KG1 (cell line): ENCODE results near the gene CLVS2.

Experiments used
- DNase-seq: peaks from one replicate; lab custom pipeline; 2025; lab: John Stamatoyannopoulos, UW

CLVS2 gene

DNA sequence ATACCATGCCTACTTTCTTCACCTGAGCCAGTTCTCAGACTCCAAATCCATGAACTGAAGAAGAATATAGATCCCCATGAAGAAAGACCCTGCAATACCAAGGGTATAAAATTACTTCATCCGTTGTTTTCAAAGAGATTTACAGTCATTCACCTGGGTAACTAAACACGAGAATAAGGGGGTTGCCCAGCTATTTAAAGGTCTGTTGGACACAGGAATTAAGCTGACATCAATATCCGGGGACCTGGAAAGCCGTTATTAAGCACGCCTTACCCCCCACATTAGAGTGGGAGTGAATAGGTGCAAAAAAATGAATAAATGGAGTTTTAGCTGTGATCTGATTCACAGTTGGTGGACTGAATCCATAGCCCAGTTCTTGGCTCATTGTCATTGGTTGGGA lies 28.9 kb downstream of the CLVS2 start:
- no peak for DNase-seq

- no peak for DNase-seq
These were observed 31.4 kb downstream of the CLVS2 start for GRCh38 chr6:123027408-123027807.

- no peak for DNase-seq
These were observed 32.2 kb downstream of the CLVS2 start for GRCh38 chr6:123028263-123028662.

DNA sequence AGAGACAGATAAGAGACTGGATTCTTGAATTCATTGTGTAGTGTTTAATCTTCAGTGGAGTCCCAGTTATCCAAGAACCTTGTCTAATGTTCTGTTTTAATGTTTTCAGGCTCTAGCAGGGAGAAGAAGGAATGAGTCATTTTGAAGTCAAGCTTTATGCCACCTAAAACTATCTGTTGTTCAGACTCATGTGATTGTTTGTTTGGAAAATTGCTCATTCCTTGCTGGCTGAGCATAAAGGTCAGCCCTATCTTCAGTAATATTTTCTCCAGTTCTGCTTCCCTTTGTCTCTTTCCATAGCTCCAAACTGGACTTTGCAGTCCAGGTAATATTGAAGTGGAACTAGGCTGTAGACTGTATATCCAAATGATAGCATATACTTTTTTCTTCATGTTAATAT lies 34.2 kb downstream of the CLVS2 start:
- no peak for DNase-seq

DNA sequence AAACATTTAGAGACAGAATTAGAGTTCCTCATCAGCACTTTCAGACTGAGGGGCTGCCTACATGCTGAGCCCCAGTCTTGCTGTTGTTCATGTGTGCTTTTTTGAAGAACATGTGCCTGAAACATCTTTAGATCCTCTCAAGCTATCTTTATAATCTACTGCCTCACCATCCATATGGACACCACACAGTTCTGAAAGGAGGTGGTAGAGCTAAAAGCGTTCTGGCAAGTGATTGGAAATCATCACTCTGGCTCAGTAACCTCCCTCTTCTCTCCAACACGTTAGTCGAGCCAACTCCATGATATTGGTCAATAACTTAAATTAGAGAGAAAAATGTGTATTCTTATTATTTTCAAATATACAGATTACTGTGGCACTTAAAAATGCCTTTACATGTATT lies 40.6 kb downstream of the CLVS2 start:
- DNase-seq = no peak

DNA sequence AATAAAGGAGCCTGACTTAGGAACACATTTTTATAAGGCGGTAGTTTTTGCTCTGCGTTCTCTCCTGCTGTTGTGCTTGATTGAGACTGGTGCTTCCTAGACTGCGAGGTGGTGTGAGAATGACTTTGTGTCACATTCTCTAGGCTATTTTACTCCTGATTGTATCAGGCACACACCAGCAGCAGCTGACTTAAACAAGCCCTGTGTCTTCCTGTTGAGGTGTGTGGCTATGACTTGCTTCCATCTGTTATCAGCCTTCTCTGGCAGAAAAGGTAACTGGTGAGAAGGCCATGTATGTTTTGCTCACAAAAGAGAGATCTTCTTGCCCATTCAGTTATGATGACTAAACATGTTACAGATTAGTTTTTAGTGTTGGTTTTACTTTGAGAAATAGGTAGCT lies 43.4 kb downstream of the CLVS2 start:
- DNase-seq = no peak

DNA sequence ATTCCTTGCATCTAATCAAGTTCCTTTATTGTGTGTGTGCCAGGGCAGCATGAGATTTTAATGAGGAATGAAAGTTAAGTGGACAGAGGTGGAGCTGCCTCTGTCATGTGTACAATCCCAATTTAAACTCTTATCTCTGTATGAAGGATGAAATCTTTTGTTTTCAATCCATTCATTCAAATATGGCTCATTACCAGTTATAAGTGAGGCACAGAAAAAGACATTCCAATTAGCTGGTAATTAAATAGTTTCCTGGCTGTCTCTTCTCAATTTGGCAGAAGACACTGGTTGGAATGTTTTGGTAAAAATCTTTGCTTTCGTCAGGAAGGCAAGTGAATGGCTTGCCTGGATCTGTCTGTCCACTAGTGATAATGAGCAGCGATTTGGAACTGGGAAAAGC lies 46.4 kb downstream of the CLVS2 start:
- no peak for DNase-seq

GRCh38 chr6:123044341-123044860 lies 48.4 kb downstream of the CLVS2 start:
- DNase-seq = no peak

- no peak for DNase-seq
These were observed 57.7 kb downstream of the CLVS2 start for GRCh38 chr6:123053602-123054225.

GRCh38 chr6:123055256-123055655 lies 59.2 kb downstream of the CLVS2 start:
- no peak for DNase-seq

DNA sequence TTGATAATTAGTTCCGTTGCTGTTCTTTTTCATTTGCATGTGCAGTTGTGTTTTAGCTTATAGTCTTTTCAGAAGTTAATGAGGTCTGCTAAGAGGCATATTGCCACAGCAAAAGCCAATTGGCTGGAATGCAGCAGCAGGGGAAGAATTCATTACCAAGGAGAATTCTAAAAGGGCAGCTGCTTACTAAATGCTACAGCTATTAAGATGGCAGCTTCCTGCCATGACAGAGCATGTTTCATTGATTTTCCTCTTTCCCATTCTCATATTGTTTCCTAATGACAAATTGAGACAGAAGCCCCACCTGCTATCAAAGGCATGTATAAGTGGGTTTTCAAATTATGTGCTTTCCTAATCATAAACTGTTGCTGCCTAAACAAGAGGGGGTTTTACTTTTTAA lies 66.6 kb downstream of the CLVS2 start:
- DNase-seq = no peak

DNA sequence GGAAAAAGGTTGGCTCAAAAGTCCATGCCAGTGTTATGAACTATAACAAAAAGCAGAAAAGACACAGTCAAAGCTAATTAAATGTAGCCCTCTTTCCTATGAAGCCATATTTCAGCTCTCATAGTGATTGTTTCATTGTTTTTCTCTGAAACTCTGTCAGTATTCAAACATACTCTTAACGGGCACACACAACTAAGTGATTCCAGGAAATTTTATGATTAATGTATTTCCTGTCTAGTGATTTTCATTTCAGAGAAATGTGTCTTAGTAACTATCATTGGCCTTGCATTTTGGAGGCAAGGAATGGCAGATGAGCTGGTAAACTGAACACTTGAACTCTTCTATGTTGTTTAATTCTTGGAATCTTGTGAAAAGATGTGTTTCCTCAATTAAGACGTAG lies 68.0 kb downstream of the CLVS2 start:
- no peak for DNase-seq

DNA sequence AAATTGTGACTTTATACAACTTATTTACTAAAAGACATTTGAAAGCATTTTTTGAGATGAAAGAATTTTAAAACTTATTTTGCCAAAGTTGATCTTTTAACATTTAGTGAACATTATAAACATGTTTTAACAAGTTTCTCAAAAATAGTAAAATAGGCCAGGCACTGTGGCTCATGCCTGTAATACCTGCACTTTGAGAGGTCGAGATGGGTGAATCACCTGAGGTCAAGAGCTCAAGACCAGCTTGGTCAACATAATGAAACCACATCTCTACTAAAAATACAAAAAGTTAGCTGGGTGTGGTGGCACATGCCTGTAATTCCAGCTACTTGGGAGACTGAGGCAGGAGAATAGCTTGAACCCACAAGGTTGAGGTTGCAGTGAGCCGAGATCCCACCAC lies 78.6 kb downstream of the CLVS2 start:
- DNase-seq = no peak

- DNase-seq = no peak
These were observed 89.4 kb downstream of the CLVS2 start for GRCh38 chr6:123085403-123085802.

- DNase-seq = no peak
These were observed 93.2 kb downstream of the CLVS2 start for GRCh38 chr6:123089226-123089625.

- DNase-seq = no peak
These were observed 95.3 kb downstream of the CLVS2 start for GRCh38 chr6:123091091-123091895.

DNA sequence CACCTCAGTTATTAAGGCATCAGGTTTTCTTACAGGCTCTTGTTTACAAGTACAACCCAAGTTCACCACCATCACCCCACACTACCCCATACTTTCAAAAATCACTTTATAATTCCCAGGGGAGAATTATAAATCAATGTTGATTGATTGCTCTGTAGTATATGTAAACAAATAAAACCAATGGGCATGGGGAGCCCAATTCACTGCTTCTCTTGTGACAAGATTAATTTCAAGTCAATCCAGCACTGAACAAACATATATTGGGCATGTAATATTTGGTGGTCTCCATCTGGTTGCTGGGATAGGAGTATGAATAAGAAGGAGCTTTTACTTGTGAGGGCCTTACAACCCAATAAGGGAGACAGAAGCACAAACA lies 95.8 kb downstream of the CLVS2 start:
- DNase-seq = no peak

GRCh38 chr6:123094795-123095194 lies 98.8 kb downstream of the CLVS2 start:
- no peak for DNase-seq

GRCh38 chr6:123105561-123105960 lies 109.5 kb downstream of the CLVS2 start:
- DNase-seq = no peak

GRCh38 chr6:123116370-123116769 lies 120.3 kb downstream of the CLVS2 start:
- no peak for DNase-seq

- no peak for DNase-seq
These were observed 121.3 kb downstream of the CLVS2 start for GRCh38 chr6:123117145-123117908.

DNA sequence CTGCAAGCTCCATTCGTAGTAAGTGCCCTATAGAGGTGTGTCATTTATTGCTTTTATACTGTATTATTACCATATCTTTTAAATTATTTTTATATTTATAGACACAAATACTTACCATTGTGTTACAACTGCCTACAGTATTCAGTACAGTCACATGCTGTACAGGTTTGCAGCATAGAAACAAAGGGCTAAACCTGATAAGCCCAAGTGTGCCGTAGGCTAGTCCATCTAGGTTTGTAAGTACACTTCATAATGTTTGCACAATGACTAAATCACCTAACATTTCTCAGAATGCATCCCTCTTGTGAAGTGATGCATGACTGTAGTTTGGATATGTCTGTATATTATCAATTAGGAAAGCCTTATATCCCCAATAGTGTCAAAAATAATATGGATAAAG lies 122.8 kb downstream of the CLVS2 start:
- no peak for DNase-seq
